ENCODE measurements around the gene OPTN. TPM values are rescaled to one million over a fixed set of nuclear protein-coding genes. Genes with fewer than 3 reads are reported as not detected.

The OPTN gene
- total RNA-seq, 2 experiments from 2014 or later: 32.0 to 33.0 TPM

- Mint-ChIP-seq H3K36me3 (ENCODE audit: low read depth) (peaks cover 47% of the 10 kb centered on the region), H3K9me3 (peaks cover 8% of the 10 kb centered on the region), H3K4me3 (no peak overlapping the region), H3K4me1 (ENCODE audit: low read depth) (no peaks in the 10 kb centered on the region), H3K27me3 (no peaks in the 10 kb centered on the region), H3K27ac (no peak overlapping the region)
- no peak for TF ChIP-seq CTCF (IDR thresholded peaks at IDR 0.05)
- intact Hi-C loops (cut with micrococcal nuclease): no loop called here
- no peak for ATAC-seq
- ChIA-PET POLR2A (interaction anchor here (0.9 to 1.2 kb wide), 2 partner anchors 10 to 31 kb away, joined by 3 read pairs; no protein-coding TSS in a partner anchor), CTCF (interaction anchor here (1.3 kb wide), 1 partner anchor 40 kb away, joined by 3 read pairs; the partner anchor contains the start of gene OPTN)
- DNase-seq: no peak
These were observed 39.7 kb downstream of the OPTN start for GRCh38 chr10:13139676-13140075.

DNA sequence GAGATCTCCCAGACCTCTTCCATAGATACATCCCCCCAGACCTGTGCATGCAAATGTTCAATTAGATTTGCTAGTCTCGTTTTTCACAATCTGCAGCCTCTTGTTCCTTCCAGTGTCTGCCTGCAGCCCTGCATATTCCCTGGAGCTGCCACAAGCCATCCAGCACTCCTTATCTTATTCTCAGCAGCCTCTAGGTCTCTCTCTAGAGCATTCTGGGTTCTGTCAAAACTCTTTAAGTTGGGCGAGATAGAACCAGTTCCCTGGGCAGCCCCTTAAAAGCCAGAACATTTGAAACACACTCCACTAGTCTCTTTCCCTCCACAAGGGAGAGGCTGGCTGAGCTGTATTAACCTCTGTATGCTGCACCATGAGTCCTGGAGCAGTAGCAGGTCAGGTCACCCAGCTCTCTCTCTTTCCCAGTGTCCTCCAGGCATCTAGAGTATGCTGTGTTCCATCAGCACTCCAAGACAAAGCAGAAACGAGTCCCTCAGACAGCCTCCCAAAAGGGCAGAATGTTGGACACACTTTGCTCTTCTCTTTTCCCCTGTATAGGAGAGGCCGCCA lies 40.7 kb downstream of the OPTN start:
- Mint-ChIP-seq H3K27me3 (no peaks in the 10 kb centered on the region), H3K27ac (no peak overlapping the region), H3K36me3 (ENCODE audit: low read depth) (peaks cover 43% of the 10 kb centered on the region), H3K9me3 (peaks cover 15% of the 10 kb centered on the region), H3K4me3 (no peak overlapping the region), H3K4me1 (ENCODE audit: low read depth) (no peaks in the 10 kb centered on the region)
- ATAC-seq: no peak
- ChIA-PET CTCF (no interaction called here), POLR2A (interaction anchor here (1.2 kb wide), 1 partner anchor 11 kb away, joined by 3 read pairs; no protein-coding TSS in a partner anchor)
- intact Hi-C loops (cut with micrococcal nuclease): no loop called here
- TF ChIP-seq CTCF (IDR thresholded peaks at IDR 0.05): no peak
- DNase-seq: no peak

DNA sequence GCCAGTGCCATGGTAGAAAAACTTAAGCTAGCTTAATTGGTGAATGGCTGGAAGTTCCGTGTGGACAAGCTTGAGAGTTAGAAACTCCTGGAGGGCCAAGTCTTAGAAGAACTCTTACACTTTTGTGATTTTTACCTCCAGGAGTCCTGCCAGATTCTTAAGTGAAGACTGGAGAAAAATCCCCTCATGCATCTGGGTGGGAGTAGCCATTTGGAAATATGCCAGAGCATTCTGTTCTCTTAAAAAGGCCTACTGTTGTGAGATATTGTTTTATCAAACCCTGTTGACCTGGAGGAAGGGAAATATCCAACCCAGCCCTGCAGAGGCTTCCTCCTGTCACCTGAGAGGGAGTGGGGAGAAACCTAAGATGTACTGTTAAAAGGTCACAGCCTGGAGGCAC lies 43.8 kb downstream of the OPTN start:
- Mint-ChIP-seq H3K4me3 (no peak overlapping the region), H3K36me3 (ENCODE audit: low read depth) (peaks cover 31% of the 10 kb centered on the region), H3K27me3 (no peaks in the 10 kb centered on the region), H3K4me1 (ENCODE audit: low read depth) (no peaks in the 10 kb centered on the region), H3K9me3 (peaks cover 22% of the 10 kb centered on the region), H3K27ac (no peak overlapping the region)
- TF ChIP-seq CTCF (IDR thresholded peaks at IDR 0.05): no peak
- no peak for DNase-seq
- CTCF ChIA-PET: no interaction called here
- POLR2A ChIA-PET: no interaction called here
- no peak for ATAC-seq
- intact Hi-C loops (cut with micrococcal nuclease): no loop called here

- intact Hi-C loops (cut with micrococcal nuclease): no loop called here
- H3K4me1 Mint-ChIP-seq (ENCODE audit: low read depth): no peaks in the 10 kb centered on the region
- H3K36me3 Mint-ChIP-seq (ENCODE audit: low read depth): peaks cover 29% of the 10 kb centered on the region
- H3K9me3 Mint-ChIP-seq: peaks cover 22% of the 10 kb centered on the region
- H3K27me3 Mint-ChIP-seq: no peaks in the 10 kb centered on the region
- CTCF ChIA-PET: no interaction called here
- no peak for TF ChIP-seq CTCF (IDR thresholded peaks at IDR 0.05)
- no peak overlapping the region for H3K4me3 Mint-ChIP-seq
- ATAC-seq (no peak), DNase-seq (no peak)
- POLR2A ChIA-PET: no interaction called here
- H3K27ac Mint-ChIP-seq: no peak overlapping the region
These were observed 44.9 kb downstream of the OPTN start for GRCh38 chr10:13144814-13145213.

DNA sequence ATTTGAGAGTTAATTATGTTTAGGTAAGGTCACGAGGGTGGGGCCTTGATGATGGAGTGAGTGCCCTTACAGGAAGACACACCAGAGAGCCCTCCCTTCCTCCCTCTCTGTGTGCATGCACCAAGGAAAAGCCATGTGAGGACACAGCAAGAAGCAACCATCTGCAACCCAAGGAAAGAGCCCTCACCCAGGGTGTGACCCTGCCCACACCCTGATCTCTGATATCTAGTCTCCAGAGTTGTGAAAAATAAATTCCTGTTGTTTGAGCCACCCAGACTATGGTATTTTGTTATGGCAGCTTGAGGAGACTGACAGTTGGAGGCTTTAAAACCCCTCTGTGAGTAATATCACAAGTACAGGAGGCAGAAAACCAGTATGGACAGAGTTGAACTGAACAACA lies 46.4 kb downstream of the OPTN start:
- Mint-ChIP-seq H3K9me3 (peaks cover 22% of the 10 kb centered on the region), H3K27ac (no peak overlapping the region), H3K4me3 (no peak overlapping the region), H3K27me3 (no peaks in the 10 kb centered on the region), H3K4me1 (ENCODE audit: low read depth) (no peaks in the 10 kb centered on the region), H3K36me3 (ENCODE audit: low read depth) (peaks cover 19% of the 10 kb centered on the region)
- intact Hi-C loops (cut with micrococcal nuclease): no loop called here
- TF ChIP-seq CTCF (IDR thresholded peaks at IDR 0.05): no peak
- DNase-seq: no peak
- no peak for ATAC-seq
- ChIA-PET POLR2A (no interaction called here), CTCF (no interaction called here)
